GM12878 (cell line): Measurements from ENCODE around the gene BMERB1. TPM values are rescaled to one million over a fixed set of nuclear protein-coding genes. Genes with fewer than 3 reads are reported as not detected.

ENCODE experiments used
- ATAC-seq: fragments of 200-7000 bp; cut with Tn5 transposase; 3 replicates; pipeline ENCODE4 v1.9.1; 2020; ENCODE audit warnings: mild to moderate bottlenecking, moderate library complexity
- BruUV-seq: library from RNA; stranded (reverse); fragments of 400-500 nt; replicated peaks from 2 replicates; lab custom pipeline; 2021; lab: Mats Ljungman, UMichigan
- CTCF ChIA-PET: fragments of 300-600 bp; sonication (Branson Sonifier 250); formaldehyde crosslinking; extraction: SDS; loops from one replicate; lab custom pipeline; 2021; ENCODE audit warnings: inconsistent platforms; lab: Yijun Ruan, JAX
- POLR2A ChIA-PET: fragments of 350-600 bp; formaldehyde crosslinking; extraction: SDS; loops from one replicate; lab custom pipeline; 2021; ENCODE audit warnings: inconsistent platforms; lab: Charles Lee
- RAD21 ChIA-PET: fragments of 300-600 bp; sonication (Branson Sonifier 250); formaldehyde crosslinking; loops from one replicate; lab custom pipeline; 2023; ENCODE audit warnings: antibody characterized with exemption; ENCODE audit not compliant: unreplicated experiment; lab: Charles Lee
- SMC1A ChIA-PET: fragments of 300-600 bp; sonication (Branson Sonifier 250); formaldehyde crosslinking; loops from one replicate; lab custom pipeline; 2023; ENCODE audit not compliant: unreplicated experiment, uncharacterized antibody; lab: Charles Lee
- DNase-seq: peaks from one replicate; pipeline ENCODE4 v3.0.0-alpha.2; 2011; ENCODE audit warnings: low read depth, low spot score
- FAIRE-seq: peaks from 3 replicates; lab custom pipeline; 2011; peaks lifted over from hg19 to GRCh38; lab: Jason Lieb, UNC
- H2AFZ ChIP-seq: 2 replicates; pipeline ENCODE4 v1.6.0; 2011; ENCODE audit warnings: low read depth, low read length, control low read depth; ENCODE audit not compliant: control insufficient read depth
- H3K27ac ChIP-seq: 2 replicates; pipeline ENCODE4 v1.5.1; 2011; ENCODE audit warnings: control low read depth; ENCODE audit not compliant: control insufficient read depth, insufficient read depth
- H3K27me3 ChIP-seq, 2 experiments: replicated peaks in 1 of 2; 2 replicates each; pipeline versions ENCODE4 v1.6.0 to v1.6.1; 2011; ENCODE audit warnings: low read length in 1 of 2; ENCODE audit not compliant: control insufficient read depth in 2 of 2, insufficient read depth in 2 of 2
- H3K36me3 ChIP-seq, 2 experiments: 2 replicates each; pipeline ENCODE4 v1.5.1; 2011; ENCODE audit warnings: low read length in 1 of 2; ENCODE audit not compliant: control insufficient read depth in 2 of 2, insufficient read depth in 2 of 2
- H3K4me1 ChIP-seq: 2 replicates; pipeline ENCODE4 v1.6.1; 2011; ENCODE audit warnings: mild to moderate bottlenecking, low read length, moderate library complexity, mixed read lengths; ENCODE audit not compliant: control insufficient read depth, insufficient read depth
- H3K4me2 ChIP-seq: 2 replicates; pipeline ENCODE4 v1.6.0; 2011; ENCODE audit warnings: control low read depth; ENCODE audit not compliant: control insufficient read depth, insufficient read depth
- H3K4me3 ChIP-seq: fragments of 200-600 bp; sonication (generic); 2 replicates; pipeline ENCODE4 v1.5.1; 2016
- H3K79me2 ChIP-seq: 2 replicates; pipeline ENCODE4 v1.6.0; 2011; ENCODE audit warnings: low read length; ENCODE audit not compliant: control insufficient read depth, insufficient read depth
- H3K9ac ChIP-seq: 2 replicates; pipeline ENCODE4 v1.8.0; 2011; ENCODE audit warnings: low read length, control low read depth, mixed read lengths; ENCODE audit not compliant: control insufficient read depth, insufficient read depth
- H3K9me3 ChIP-seq: replicated peaks from 3 replicates; pipeline ENCODE4 v1.5.1; 2011; ENCODE audit warnings: mild to moderate bottlenecking, low read length; ENCODE audit not compliant: control insufficient read depth, insufficient read depth
- H4K20me1 ChIP-seq: 2 replicates; pipeline ENCODE4 v1.6.0; 2011; ENCODE audit not compliant: control insufficient read depth, insufficient read depth
- KDM1A ChIP-seq: fragments of 200-600 bp; sonication (generic); IDR thresholded peaks from 2 replicates; pipeline ENCODE4 v1.6.1; 2016; ENCODE audit warnings: borderline replicate concordance
- RAD21 ChIP-seq: IDR thresholded peaks from 2 replicates; pipeline ENCODE4 v1.6.1; 2011; ENCODE audit warnings: mild to moderate bottlenecking, low read depth, low read length, moderate library complexity; ENCODE audit not compliant: insufficient read depth
- ZNF24 ChIP-seq: fragments of 450-650 bp; IDR thresholded peaks from 2 replicates; pipeline ENCODE4 v1.6.1; 2017; ENCODE audit warnings: antibody characterized with exemption, mild to moderate bottlenecking
- WGBS: methylation state at CpG from one replicate; pipeline ENCODE4 v1.1.6; 2016; ENCODE audit warnings: low lambda C conversion rate; ENCODE audit not compliant: insufficient replicate concordance, insufficient coverage; ENCODE audit errors: missing lambda C conversion rate; 5-methylcytosine and 5-hydroxymethylcytosine counted together
- in situ Hi-C: fragments of 300-500 bp; cut with MboI; formaldehyde crosslinking; loops from 9 replicates; pipeline ENCODE4 v1.14.3; 2018; ENCODE audit warnings: mixed read lengths
- intact Hi-C: fragments of 100-400 bp; cut with micrococcal nuclease; formaldehyde crosslinking; loops from one replicate; pipeline ENCODE4 v1.14.2; 2022; ENCODE audit not compliant: unreplicated experiment
- polyA plus RNA-seq, 11 experiments: library from polyadenylated mRNA; depleted of rRNA in 4 of 11; unstranded in 6 of 11; stranded (reverse) in 5 of 11; fragments of >200 nt; fragmentation: Nextera tagmentation in 4 of 11; fragmentation: Illumina TruSeq in 1 of 11; extraction: Ambion mirVana in 4 of 11; extraction: Trizol in 1 of 11; gene quantifications; 1 replicate in 1 of 11; 2 replicates in 10 of 11; pipeline versions ENCODE4 v1.2.1 to v1.2.3, GENCODE V29; 2011 to 2016; ENCODE audit warnings: inconsistent platforms in 2 of 11, missing spikeins in 2 of 11, low read depth in 1 of 11
- total RNA-seq, 4 experiments: library from RNA; depleted of rRNA in 3 of 4; stranded (reverse); fragments of >200 nt in 3 of 4; fragmentation: Illumina TruSeq in 1 of 4; extraction: Trizol in 1 of 4; gene quantifications; 2 replicates each; pipeline versions ENCODE4 v1.2.1 to v1.2.3, GENCODE V29; 2013 to 2021
- TF ChIP-seq, protein P1 (sequence below): fragments of 450-650 bp; conservative IDR thresholded peaks from 2 replicates; pipeline ENCODE4 v1.6.1; 2017; ENCODE audit warnings: mild to moderate bottlenecking, moderate library complexity
- TF ChIP-seq, protein P2 (sequence below): fragments of 450-650 bp; formaldehyde crosslinking; IDR thresholded peaks from 2 replicates; pipeline ENCODE4 v1.5.0; 2022; ENCODE audit warnings: mild to moderate bottlenecking, missing genetic modification characterization
- TF ChIP-seq, protein P3 (sequence below): fragments of 450-650 bp; IDR thresholded peaks from 2 replicates; pipeline ENCODE4 v1.6.1; 2014; ENCODE audit warnings: mild to moderate bottlenecking

The BMERB1 gene
- total and polyA plus RNA-seq, 10 of the 15 experiments (the other 5 are each of a cell fraction or from before 2014, with no cell fraction given) = 0.05 to 0.68 (median 0.34) TPM

GRCh38 chr16:15518381-15519351 is 84.3 kb downstream of the BMERB1 start:
- no peaks in the 10 kb centered on the region for H3K36me3 ChIP-seq
- H3K27ac ChIP-seq = no peak overlapping the region
- POLR2A ChIA-PET = no interaction called here
- H3K4me2 ChIP-seq = no peak overlapping the region
- no TSS peak for BruUV-seq
- no peaks in the 10 kb centered on the region; a peak in 1 of 4 replicates for H3K27me3 ChIP-seq
- FAIRE-seq = no peak
- no peak overlapping the region for H3K4me3 ChIP-seq
- H3K4me1 ChIP-seq = no peaks in the 10 kb centered on the region
- ATAC-seq = no peak
- TF ChIP-seq, protein P1, sequence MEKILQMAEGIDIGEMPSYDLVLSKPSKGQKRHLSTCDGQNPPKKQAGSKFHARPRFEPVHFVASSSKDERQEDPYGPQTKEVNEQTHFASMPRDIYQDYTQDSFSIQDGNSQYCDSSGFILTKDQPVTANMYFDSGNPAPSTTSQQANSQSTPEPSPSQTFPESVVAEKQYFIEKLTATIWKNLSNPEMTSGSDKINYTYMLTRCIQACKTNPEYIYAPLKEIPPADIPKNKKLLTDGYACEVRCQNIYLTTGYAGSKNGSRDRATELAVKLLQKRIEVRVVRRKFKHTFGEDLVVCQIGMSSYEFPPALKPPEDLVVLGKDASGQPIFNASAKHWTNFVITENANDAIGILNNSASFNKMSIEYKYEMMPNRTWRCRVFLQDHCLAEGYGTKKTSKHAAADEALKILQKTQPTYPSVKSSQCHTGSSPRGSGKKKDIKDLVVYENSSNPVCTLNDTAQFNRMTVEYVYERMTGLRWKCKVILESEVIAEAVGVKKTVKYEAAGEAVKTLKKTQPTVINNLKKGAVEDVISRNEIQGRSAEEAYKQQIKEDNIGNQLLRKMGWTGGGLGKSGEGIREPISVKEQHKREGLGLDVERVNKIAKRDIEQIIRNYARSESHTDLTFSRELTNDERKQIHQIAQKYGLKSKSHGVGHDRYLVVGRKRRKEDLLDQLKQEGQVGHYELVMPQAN = no peak
- TF ChIP-seq, all 136 proteins: peak for 0
- intact Hi-C loops = no loop called here
- ChIA-PET CTCF (interaction anchor here (1.4 kb wide), 1 partner anchor 237 kb away, joined by 4 read pairs; no protein-coding TSS in a partner anchor), RAD21 (no interaction called here), SMC1A (no interaction called here)
- no peak for DNase-seq
- H4K20me1 ChIP-seq = no peaks in the 10 kb centered on the region
- H3K9me3 ChIP-seq = no peaks in the 10 kb centered on the region
- in situ Hi-C loops = no loop called here
- no peak overlapping the region for H3K9ac ChIP-seq
- H2AFZ ChIP-seq = no peak overlapping the region
- WGBS = 61% methylated on average over 11 of the region's 12 CpGs
- no peaks in the 10 kb centered on the region for H3K79me2 ChIP-seq

DNA sequence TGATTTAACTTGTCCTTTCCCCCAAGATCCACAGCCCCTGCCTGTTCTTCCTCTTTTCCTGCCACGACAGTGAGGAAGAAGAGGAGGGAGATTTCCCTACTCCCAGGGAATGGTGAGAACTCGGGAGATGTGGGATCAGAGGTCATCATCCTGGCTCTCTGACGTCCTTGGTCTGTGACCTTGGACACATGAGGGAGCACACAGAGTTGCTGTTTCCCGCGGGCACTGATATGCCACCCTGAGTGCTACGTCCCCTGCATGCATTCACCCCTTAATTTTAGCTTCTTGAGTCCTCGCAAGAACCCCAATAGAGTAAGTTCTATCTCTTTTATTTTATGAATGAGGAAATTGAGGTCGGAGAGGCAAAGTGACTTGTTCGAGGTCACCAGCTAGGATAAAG is 85.4 kb downstream of the BMERB1 start:
- H3K27me3 ChIP-seq = no peaks in the 10 kb centered on the region; a peak in 1 of 4 replicates
- ChIA-PET SMC1A (interaction anchor here (1.7 kb wide), 1 partner anchor 10 kb away, joined by 3 read pairs; no protein-coding TSS in a partner anchor), RAD21 (no interaction called here), CTCF (interaction anchor here (1.4 kb wide), 1 partner anchor 236 kb away, joined by 4 read pairs; no protein-coding TSS in a partner anchor), POLR2A (no interaction called here)
- no peaks in the 10 kb centered on the region for H3K79me2 ChIP-seq
- H3K4me1 ChIP-seq = no peaks in the 10 kb centered on the region
- intact Hi-C loops = no loop called here
- in situ Hi-C loops = no loop called here
- H2AFZ ChIP-seq = no peak overlapping the region
- no peaks in the 10 kb centered on the region for H3K9me3 ChIP-seq
- H3K27ac ChIP-seq = no peak overlapping the region
- WGBS = 55% methylated on average over 9 of the region's 9 CpGs
- no peak for FAIRE-seq
- H3K4me2 ChIP-seq = no peak overlapping the region
- no peak for ATAC-seq
- DNase-seq = no peak
- H3K9ac ChIP-seq = no peak overlapping the region
- H4K20me1 ChIP-seq = no peaks in the 10 kb centered on the region
- no TSS peak for BruUV-seq
- no peaks in the 10 kb centered on the region for H3K36me3 ChIP-seq
- H3K4me3 ChIP-seq = no peak overlapping the region
- TF ChIP-seq RAD21 (no peak), KDM1A (no peak), ZNF24 (no peak)
- TF ChIP-seq, protein P2, sequence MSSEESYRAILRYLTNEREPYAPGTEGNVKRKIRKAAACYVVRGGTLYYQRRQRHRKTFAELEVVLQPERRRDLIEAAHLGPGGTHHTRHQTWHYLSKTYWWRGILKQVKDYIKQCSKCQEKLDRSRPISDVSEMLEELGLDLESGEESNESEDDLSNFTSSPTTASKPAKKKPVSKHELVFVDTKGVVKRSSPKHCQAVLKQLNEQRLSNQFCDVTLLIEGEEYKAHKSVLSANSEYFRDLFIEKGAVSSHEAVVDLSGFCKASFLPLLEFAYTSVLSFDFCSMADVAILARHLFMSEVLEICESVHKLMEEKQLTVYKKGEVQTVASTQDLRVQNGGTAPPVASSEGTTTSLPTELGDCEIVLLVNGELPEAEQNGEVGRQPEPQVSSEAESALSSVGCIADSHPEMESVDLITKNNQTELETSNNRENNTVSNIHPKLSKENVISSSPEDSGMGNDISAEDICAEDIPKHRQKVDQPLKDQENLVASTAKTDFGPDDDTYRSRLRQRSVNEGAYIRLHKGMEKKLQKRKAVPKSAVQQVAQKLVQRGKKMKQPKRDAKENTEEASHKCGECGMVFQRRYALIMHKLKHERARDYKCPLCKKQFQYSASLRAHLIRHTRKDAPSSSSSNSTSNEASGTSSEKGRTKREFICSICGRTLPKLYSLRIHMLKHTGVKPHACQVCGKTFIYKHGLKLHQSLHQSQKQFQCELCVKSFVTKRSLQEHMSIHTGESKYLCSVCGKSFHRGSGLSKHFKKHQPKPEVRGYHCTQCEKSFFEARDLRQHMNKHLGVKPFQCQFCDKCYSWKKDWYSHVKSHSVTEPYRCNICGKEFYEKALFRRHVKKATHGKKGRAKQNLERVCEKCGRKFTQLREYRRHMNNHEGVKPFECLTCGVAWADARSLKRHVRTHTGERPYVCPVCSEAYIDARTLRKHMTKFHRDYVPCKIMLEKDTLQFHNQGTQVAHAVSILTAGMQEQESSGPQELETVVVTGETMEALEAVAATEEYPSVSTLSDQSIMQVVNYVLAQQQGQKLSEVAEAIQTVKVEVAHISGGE = no peak
- TF ChIP-seq, protein P3, sequence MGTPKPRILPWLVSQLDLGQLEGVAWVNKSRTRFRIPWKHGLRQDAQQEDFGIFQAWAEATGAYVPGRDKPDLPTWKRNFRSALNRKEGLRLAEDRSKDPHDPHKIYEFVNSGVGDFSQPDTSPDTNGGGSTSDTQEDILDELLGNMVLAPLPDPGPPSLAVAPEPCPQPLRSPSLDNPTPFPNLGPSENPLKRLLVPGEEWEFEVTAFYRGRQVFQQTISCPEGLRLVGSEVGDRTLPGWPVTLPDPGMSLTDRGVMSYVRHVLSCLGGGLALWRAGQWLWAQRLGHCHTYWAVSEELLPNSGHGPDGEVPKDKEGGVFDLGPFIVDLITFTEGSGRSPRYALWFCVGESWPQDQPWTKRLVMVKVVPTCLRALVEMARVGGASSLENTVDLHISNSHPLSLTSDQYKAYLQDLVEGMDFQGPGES = no peak
